Stimulated activated CD8-positive, alpha-beta memory T cell treated with anti-CD3 and anti-CD28 coated beads, Interleukin-7, amount 100 ng/mL, for 1 hour (primary cell): ENCODE data around the gene NSG1.
"Not testable (repeated sequence)": the region's sequence is repeated elsewhere in the genome, so short reads cannot be mapped to it uniquely, and the experiment has no call there.

ENCODE experiments used
- DNase-seq, 2 donors: peaks; one replicate each; pipeline ENCODE4 v3.0.0-alpha.2; 2020; ENCODE audit warnings: low read depth in 2 of 2

NSG1 gene

DNA sequence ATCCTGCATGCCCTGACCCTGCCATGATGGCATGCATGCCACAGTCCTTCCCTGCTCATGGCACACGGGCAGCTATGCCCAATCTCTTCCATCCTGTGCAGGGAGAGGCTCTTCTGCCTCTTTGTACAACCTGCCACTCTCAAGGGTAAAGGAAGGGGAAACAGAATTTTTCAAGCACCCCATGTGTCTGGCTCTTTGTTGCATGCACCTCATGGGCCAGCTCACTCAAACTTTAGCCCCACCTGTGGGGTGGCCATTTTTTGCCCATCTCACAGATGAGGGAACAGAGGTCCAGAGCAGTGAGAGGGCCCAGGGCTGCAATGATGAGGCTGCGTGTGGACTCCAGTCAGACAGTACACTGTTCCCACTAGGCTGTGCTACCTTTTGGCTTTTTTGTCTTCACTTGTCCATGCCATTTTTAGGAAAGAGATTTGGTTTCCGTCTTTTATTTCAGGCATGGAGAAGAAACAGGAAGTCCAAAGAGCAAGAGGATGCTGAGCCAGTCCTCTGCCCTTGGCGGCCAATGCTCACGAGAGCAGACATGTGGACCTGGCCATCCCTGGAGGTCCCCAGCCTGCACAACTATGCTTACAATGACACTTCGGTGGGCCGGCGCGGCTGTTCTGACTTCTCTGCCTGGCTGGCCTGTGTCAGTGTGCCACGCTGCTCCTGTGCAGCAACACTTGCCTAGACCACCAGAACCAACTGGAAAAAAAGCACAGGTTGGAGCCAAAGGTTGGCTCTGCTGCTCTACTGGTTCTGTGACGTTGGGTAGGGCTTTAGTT, 45.6 kb downstream of the NSG1 start:
- DNase-seq = no peak

- no peak for DNase-seq
These were observed 47.0 kb downstream of the NSG1 start for GRCh38 chr4:4433941-4434340.

DNA sequence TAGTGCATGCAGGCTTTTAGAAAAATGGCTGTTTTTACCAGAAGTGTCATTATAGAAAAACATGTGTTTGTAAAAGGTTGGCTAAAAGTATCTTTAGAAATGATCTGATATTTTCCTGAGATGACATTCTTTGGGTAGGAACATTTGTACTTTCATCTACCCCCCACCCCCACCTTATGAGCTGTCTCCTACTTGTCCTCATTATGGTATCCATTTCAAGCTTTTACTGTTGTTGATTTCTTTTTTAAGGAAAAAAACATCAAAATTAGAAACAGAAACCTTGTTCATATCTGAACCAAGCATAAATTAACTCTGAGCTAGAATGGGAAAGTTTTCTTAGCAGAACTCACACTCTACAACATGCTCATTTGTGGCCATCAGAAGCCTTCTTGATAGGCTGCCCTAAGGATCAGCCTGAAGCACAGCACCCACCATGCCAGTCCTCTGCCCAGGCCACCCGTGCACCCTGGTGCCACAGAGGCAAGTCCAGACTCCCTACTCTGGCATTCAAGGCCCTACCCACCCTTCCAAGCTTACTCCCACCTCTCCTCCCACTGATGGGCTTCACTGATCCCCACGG, 49.4 kb downstream of the NSG1 start:
- no peak for DNase-seq

DNA sequence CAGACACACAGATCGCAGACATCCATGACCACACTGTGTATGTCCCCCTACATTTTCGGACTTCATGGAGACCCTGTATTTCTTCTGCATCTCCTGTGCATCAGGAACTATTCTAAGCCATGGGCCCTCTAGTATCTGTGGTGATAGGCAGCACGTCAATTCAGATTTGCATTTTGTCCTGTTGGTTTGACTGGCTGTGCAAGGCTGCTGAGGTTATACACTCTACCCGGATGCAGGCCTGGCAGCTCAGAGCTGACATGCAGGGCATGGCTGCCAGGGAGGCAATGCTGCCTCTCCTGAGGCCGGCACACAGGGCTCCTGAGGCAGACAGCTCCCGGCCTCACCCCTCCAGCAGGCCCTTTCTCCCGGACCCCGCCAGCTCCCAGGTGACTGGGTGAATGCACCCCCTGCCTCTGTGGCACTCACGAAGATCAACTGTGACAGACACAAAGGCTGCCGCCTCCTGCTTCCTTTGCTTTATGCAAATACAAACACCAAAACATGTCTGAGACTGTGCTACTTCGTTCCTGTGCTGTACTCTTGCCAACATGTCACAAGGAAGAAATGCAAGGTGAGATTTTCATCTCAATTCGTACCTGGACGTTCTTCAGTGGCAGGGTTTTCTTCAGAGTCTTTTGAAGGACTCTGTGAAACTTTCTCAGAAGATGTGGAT, 51.0 kb downstream of the NSG1 start:
- DNase-seq = no peak

DNA sequence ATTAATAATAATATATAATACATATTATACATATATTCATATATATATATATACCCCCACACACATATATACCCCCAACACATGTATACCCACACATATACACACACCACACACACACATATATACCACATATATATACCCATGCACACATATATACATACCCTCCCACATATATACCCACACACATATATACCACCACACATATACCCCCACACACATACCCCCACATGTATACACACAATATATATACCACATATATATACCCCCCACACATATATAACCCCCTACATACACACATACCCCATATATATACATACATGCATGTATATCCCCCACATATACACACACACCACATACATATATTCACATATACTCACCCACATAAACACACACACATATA, 52.0 kb downstream of the NSG1 start:
- DNase-seq = no peak

DNA sequence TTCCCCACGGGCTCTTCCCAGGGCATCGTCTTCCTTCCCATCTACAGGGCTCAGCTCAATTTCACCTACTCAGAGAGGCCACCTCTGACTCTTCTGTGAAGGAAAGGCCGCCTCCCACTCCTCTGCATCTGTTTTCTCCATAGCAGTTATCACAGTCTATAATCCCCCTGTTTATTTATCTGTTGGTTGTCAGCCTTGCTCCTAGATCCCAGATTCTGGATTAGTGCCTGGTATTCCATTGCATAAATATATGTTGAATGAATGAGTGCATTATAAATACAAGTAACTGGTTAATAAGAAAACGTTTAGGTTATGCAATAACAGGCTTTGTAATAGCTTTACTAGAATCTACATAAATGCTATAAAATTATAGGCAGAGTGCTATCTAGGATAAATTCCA, 52.9 kb downstream of the NSG1 start:
- no peak for DNase-seq

GRCh38 chr4:4440333-4441061, 53.6 kb downstream of the NSG1 start:
- no peak for DNase-seq

- no peak for DNase-seq
These were observed 56.9 kb downstream of the NSG1 start for GRCh38 chr4:4443821-4444220.

- DNase-seq = no peak
These were observed 59.5 kb downstream of the NSG1 start for GRCh38 chr4:4446434-4446833.

GRCh38 chr4:4455210-4455865, 68.4 kb downstream of the NSG1 start:
- DNase-seq = no peak

GRCh38 chr4:4456351-4456750, 69.4 kb downstream of the NSG1 start:
- no peak for DNase-seq

GRCh38 chr4:4456816-4457578, 70.1 kb downstream of the NSG1 start:
- DNase-seq = no peak

- DNase-seq = no peak
These were observed 71.1 kb downstream of the NSG1 start for GRCh38 chr4:4457803-4458553.

- no peak for DNase-seq
These were observed 72.3 kb downstream of the NSG1 start for GRCh38 chr4:4459181-4459580.

DNA sequence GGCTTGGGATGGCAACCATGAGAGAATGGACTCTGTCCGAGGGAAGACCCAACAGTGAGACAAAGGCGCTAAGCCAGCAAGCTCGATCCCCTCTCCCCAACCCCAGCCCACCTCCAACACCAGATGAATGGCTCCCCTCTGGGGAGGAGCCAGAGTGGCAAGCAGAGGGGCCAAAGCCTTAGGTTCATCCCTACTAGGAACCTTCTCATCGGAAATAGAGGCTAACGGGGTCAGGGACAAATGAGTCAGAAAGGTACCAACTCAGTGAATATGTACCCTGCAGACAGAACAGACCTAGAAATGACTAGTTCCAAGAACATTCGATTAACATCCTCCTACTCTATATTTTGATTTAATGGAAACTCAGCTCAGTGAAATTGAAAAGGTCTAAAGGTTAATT, 73.9 kb downstream of the NSG1 start:
- no peak for DNase-seq

DNA sequence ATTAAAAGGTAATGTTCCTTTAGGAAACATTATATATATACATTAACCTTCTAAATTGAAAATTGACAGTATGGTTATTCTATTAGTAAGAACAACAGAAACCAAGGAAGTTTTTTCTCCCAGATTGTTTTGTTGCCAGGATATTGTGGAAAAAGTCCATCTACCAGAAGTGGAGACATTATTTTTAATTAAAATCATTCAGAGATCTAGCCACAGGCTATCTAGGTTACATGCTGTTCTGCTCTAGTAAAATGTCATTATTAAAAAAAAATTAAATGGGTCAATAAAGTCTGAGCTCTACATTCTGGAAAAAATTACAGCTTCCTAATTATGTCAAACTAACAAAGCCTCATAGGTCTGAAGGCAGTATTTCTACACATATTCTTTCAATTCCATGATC, 74.3 kb downstream of the NSG1 start:
- no peak for DNase-seq

GRCh38 chr4:4461850-4462249, 74.9 kb downstream of the NSG1 start:
- peak; percentile 1 to 2 for DNase-seq

DNA sequence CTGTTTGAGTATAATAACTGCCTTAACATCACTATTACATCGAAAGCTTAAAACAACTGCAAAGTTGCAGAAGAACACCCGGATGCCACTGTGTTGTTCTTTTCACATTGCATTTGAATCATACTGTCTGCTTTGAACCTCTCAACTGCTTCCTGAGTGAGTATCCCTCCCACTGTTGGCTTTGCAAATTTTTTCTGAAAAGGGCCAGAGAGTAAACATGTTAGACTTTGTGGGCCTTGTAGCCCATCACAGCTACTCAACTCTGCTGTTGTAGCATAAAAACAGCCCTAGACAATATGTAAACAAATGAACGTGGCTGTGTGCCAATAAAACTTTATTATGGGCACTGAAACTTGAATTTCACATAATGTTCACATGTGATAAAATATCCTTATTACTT, 76.1 kb downstream of the NSG1 start:
- DNase-seq = no peak

GRCh38 chr4:4465238-4465637, 78.3 kb downstream of the NSG1 start:
- DNase-seq = not testable (repeated sequence)
